Epithelial cell of esophagus (primary cell): ENCODE measurements around the gene SPSB3.

Experiments
- DNase-seq: peaks from one replicate; pipeline ENCODE4 v3.0.0; 2010; ENCODE audit warnings: low read depth
- H3K4me3 ChIP-seq: 2 replicates; pipeline ENCODE4 v1.5.1; 2011; ENCODE audit warnings: mild to moderate bottlenecking, low read length, control low read depth
- CTCF ChIP-seq: IDR thresholded peaks from 2 replicates; pipeline ENCODE4 v1.5.1; 2011; ENCODE audit warnings: low read depth, mild to moderate bottlenecking, low read length, control low read depth, inconsistent platforms; ENCODE audit not compliant: insufficient read depth; ENCODE audit errors: missing control alignments

Gene SPSB3

GRCh38 chr16:1774448-1774780 lies 8.0 kb downstream of the SPSB3 start:
- DNase-seq, result no peak

GRCh38 chr16:1773703-1774447 lies 8.5 kb downstream of the SPSB3 start:
- TF ChIP-seq CTCF, result no peak
- H3K4me3 ChIP-seq, result peak overlapping the region; percentile 71
- peak; percentile 30 for DNase-seq

More at GRCh38 chr16:1774448-1774780, 8.0 kb downstream of the SPSB3 start:
- H3K4me3 ChIP-seq, result peak overlapping the region; percentile 71
- TF ChIP-seq CTCF, result no peak

DNA sequence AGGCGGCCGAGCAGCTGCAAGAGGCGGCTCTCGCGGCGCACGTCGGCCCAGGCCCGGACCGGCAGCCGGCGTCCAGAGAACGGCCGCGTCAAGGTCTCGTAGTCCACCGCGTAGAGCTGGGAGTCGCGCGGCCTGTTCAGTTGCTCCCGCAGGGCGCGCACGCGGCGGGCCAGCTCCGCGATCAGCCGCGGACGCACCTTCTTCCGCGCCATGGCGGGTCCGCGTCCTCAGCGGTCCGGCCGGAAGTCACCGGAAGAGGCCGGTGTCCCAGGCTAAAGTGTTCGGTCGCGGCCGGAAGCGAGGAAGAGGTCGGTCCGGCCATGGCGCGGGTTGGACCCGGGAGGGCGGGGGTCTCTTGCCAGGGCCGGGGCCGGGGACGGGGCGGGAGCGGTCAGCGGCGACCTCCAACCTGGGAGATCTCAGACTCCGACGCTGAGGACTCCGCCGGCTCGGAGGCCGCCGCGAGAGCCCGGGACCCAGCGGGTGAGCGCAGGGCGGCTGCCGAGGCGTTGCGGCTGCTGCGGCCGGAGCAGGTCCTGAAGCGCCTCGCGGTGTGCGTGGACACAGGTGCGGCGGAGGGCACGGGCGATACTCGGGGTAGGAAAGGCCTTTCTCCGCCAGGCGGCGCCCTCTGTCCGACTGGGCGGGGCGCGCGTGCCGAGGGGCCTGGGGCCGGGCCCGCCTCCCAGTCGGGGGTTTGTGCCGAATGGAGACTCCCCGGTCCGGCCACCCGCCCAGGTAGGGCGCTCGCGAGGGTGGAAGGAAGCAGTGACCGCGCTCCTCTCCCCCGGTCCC lies 9.3 kb downstream of the SPSB3 start, which contains the start of gene MRPS34:
MRPS34 (minus strand) TSS at position 227 of the 795 bp plus-strand sequence; CDS start at position 212, 15 bp downstream.
- peak; percentile 89 for DNase-seq
- H3K4me3 ChIP-seq, result peak within 1 kb of the TSS; percentile 71
- peak; percentile 49 for TF ChIP-seq CTCF

- no peak for TF ChIP-seq CTCF
- H3K4me3 ChIP-seq, result peak within 1 kb of the TSS; percentile 71
- peak; percentile 62 for DNase-seq
These were observed 9.9 kb downstream of the SPSB3 start, which contains the start of gene EME2 for GRCh38 chr16:1772362-1772907. TSS of gene EME2 (plus strand) at chr16:1772810. CDS start at chr16:1773228, 418 bp downstream.

DNA sequence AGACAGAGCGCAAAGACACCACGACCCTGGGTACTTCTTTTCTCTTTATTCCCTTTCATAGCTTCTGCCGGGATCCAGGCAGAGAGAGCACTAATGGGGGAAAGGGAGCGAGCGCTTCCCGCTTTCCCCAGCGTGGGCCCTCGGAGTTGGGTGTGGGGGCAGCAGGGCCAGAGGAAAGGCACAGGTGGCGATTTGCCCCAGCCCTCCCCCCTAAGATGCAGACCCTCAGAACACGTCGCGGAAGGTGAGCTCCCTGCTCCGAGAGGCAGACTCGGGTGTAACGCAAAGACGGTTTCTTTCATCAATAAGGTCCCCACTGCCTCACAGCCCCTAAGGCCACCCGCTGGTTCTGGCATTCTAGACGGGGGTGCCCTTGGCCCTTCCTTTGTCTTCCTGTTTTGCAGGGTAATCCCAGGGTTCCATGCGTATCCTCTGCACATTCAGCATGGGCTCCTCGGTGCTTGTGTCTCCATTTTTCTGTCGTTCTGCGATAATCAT lies 10.5 kb downstream of the SPSB3 start:
- peak overlapping the region; percentile 71 for H3K4me3 ChIP-seq
- TF ChIP-seq CTCF, result no peak
- DNase-seq, result no peak

GRCh38 chr16:1771188-1771863 lies 11.0 kb downstream of the SPSB3 start, which contains the start of gene NME3:
TSS of gene NME3 (minus strand) at chr16:1771543. CDS start at chr16:1771534, 9 bp downstream.
- peak within 1 kb of the TSS; percentile 71 for H3K4me3 ChIP-seq
- peak; percentile 73 for DNase-seq
- no peak for TF ChIP-seq CTCF
